Upper lobe of left lung (tissue), 6 donors: ENCODE results near the gene KLHDC8A. TPM values are rescaled to one million over a fixed set of nuclear protein-coding genes. Genes with fewer than 3 reads are reported as not detected.

Experiments used
- ATAC-seq, 2 donors: fragments of 200-7000 bp; cut with Tn5 transposase; one replicate each; pipeline ENCODE4 v1.9.1; 2022; ENCODE audit warnings: mild to moderate bottlenecking in 2 of 2, moderate library complexity in 2 of 2; ENCODE audit not compliant: low FRiP score in 2 of 2
- DNase-seq, 2 donors: peaks; one replicate each; pipeline ENCODE4 v3.0.0-alpha.2; 2019 to 2020
- H3K27ac ChIP-seq, 4 donors: fragments of 200-600 bp; sonication (generic); one replicate each; pipeline ENCODE4 v1.5.1; 2016 to 2019
- H3K27me3 ChIP-seq, 4 donors: fragments of 200-600 bp; sonication (generic); one replicate each; pipeline ENCODE4 v1.5.1; 2017 to 2019
- H3K36me3 ChIP-seq, 4 donors: fragments of 200-600 bp; sonication (generic); one replicate each; pipeline ENCODE4 v1.5.1; 2016 to 2019
- H3K4me1 ChIP-seq, 4 donors: fragments of 200-600 bp; sonication (generic); one replicate each; pipeline ENCODE4 v1.5.1; 2018 to 2019
- H3K4me3 ChIP-seq, 4 donors: fragments of 200-600 bp; sonication (generic); one replicate each; pipeline ENCODE4 v1.5.1; 2017 to 2019; ENCODE audit warnings: mild to moderate bottlenecking in 2 of 4, moderate library complexity in 1 of 4
- H3K9me3 ChIP-seq, 4 donors: fragments of 200-600 bp; sonication (generic); one replicate each; pipeline ENCODE4 v1.5.1; 2018 to 2019
- CTCF ChIP-seq, 6 experiments: fragments of 450-650 bp in 4 of 6; fragments of 200-600 bp in 2 of 6; sonication (generic) in 2 of 6; IDR thresholded peaks; one replicate each; pipeline ENCODE4 v1.5.1; 2016 to 2019; ENCODE audit warnings: antibody characterized with exemption in 6 of 6
- EP300 ChIP-seq, 4 donors: sonication (generic); formaldehyde crosslinking; IDR thresholded peaks; one replicate each; pipeline ENCODE4 v1.5.1; 2017; ENCODE audit warnings: antibody characterized with exemption in 4 of 4, control low read depth in 2 of 4
- POLR2A ChIP-seq, 4 donors: fragments of 450-650 bp; IDR thresholded peaks; one replicate each; pipeline ENCODE4 v1.5.1; 2016 to 2017; ENCODE audit warnings: antibody characterized with exemption in 4 of 4, mild to moderate bottlenecking in 2 of 4
- POLR2AphosphoS5 ChIP-seq, 2 donors: sonication (generic); formaldehyde crosslinking; IDR thresholded peaks; one replicate each; pipeline ENCODE4 v1.5.1; 2017; ENCODE audit warnings: antibody characterized with exemption in 2 of 2
- WGBS, 2 donors: methylation state at CpG; one replicate each; pipeline ENCODE4 v1.1.5; 2017 to 2018; 5-methylcytosine and 5-hydroxymethylcytosine counted together
- total RNA-seq, 6 donors: library from RNA; depleted of rRNA in 4 of 6; stranded (reverse); fragments of >200 nt in 4 of 6; gene quantifications; one replicate each; pipeline versions ENCODE4 v1.1.0 to v1.2.1, GENCODE V29; 2016 to 2021
- donor health status: DM: no; HTN: no; CAD: no; lungs with moderate emphysema.
- donor health status: DM: no; HTN: yes; CAD: no; lungs with severe emphysema.

The KLHDC8A gene
- total RNA-seq, 6 donors from 2014 or later = 0.34 to 1.7 (median 0.37) TPM; not detected in 3

- no peak for ATAC-seq
- Histone ChIP-seq H3K27ac (no peak overlapping the region), H3K27me3 (no peaks in the 10 kb centered on the region), H3K36me3 (no peaks in the 10 kb centered on the region), H3K9me3 (no peaks in the 10 kb centered on the region), H3K4me1 (peaks cover 3 to 37% (median 26%) of the 10 kb centered on the region in 4 donors), H3K4me3 (no peak overlapping the region)
- DNase-seq = no peak
- no peak for TF ChIP-seq POLR2A (IDR thresholded peaks at IDR 0.05)
- TF ChIP-seq CTCF (IDR thresholded peaks at IDR 0.05) = no peak
- TF ChIP-seq EP300 (IDR thresholded peaks at IDR 0.05) = no peak
- no peak for TF ChIP-seq POLR2AphosphoS5 (IDR thresholded peaks at IDR 0.05)
- WGBS, 2 donors = 68% methylated on average over 4 of the region's 4 CpGs
Measured at GRCh38 chr1:205376739-205377138, 20.0 kb upstream of the KLHDC8A start.

- H3K27me3 ChIP-seq = no peaks in the 10 kb centered on the region
- DNase-seq (peak in 1 of 2 donors; percentile 42), ATAC-seq (peak in 1 of 2 donors; percentile 48)
- no peaks in the 10 kb centered on the region for H3K9me3 ChIP-seq
- no peak for TF ChIP-seq POLR2A (IDR thresholded peaks at IDR 0.05)
- no peak for TF ChIP-seq POLR2AphosphoS5 (IDR thresholded peaks at IDR 0.05)
- TF ChIP-seq CTCF (IDR thresholded peaks at IDR 0.05) = no peak
- no peak for TF ChIP-seq EP300 (IDR thresholded peaks at IDR 0.05)
- H3K4me1 ChIP-seq = peaks cover 3 to 31% (median 26%) of the 10 kb centered on the region in 4 donors
- H3K36me3 ChIP-seq = no peaks in the 10 kb centered on the region
- WGBS, 2 donors = 25 to 34% methylated on average over 6 of the region's 6 CpGs
- H3K4me3 ChIP-seq = no peak overlapping the region
- H3K27ac ChIP-seq = no peak overlapping the region
Measured at GRCh38 chr1:205375835-205376545, 19.3 kb upstream of the KLHDC8A start.

GRCh38 chr1:205374210-205375078, 17.7 kb upstream of the KLHDC8A start:
- ATAC-seq = peak; percentile 38 to 80

GRCh38 chr1:205373798-205374175, 17.1 kb upstream of the KLHDC8A start:
- Histone ChIP-seq H3K27me3 (no peaks in the 10 kb centered on the region), H3K9me3 (no peaks in the 10 kb centered on the region), H3K4me3 (no peak overlapping the region), H3K4me1 (peaks cover 3 to 29% (median 26%) of the 10 kb centered on the region in 4 donors), H3K27ac (peak overlapping the region in 1 of 4 donors; percentile 31), H3K36me3 (no peaks in the 10 kb centered on the region)
- TF ChIP-seq EP300 (IDR thresholded peaks at IDR 0.05) = no peak
- no peak for TF ChIP-seq POLR2AphosphoS5 (IDR thresholded peaks at IDR 0.05)
- TF ChIP-seq CTCF (IDR thresholded peaks at IDR 0.05) = no peak
- WGBS, 2 donors = 79 to 82% methylated on average over 2 of the region's 2 CpGs
- ATAC-seq = no peak
- DNase-seq = no peak

More at GRCh38 chr1:205374210-205375078, 17.7 kb upstream of the KLHDC8A start:
- TF ChIP-seq EP300 (IDR thresholded peaks at IDR 0.05) = no peak
- no peak for TF ChIP-seq POLR2AphosphoS5 (IDR thresholded peaks at IDR 0.05)
- TF ChIP-seq POLR2A (IDR thresholded peaks at IDR 0.05) = no peak
- no peak for TF ChIP-seq CTCF (IDR thresholded peaks at IDR 0.05)
- H3K4me3 ChIP-seq = no peak overlapping the region
- WGBS, 2 donors = 47 to 53% methylated on average over 10 of the region's 10 CpGs
- peaks cover 3 to 29% (median 26%) of the 10 kb centered on the region in 4 donors for H3K4me1 ChIP-seq
- no peaks in the 10 kb centered on the region for H3K27me3 ChIP-seq
- no peaks in the 10 kb centered on the region for H3K36me3 ChIP-seq
- DNase-seq = peak in 1 of 2 donors; percentile 43
- H3K27ac ChIP-seq = peak overlapping the region in 1 of 4 donors; percentile 59
- no peaks in the 10 kb centered on the region for H3K9me3 ChIP-seq
